Kidney tubule cell (primary cell): ENCODE measurements around the gene ASB16.
A peak's percentile ranks its signal among the peaks of the same experiment; 100 is the strongest.

Experiments used
- DNase-seq: peaks from one replicate; pipeline ENCODE4 v3.0.0-alpha.2; 2018; ENCODE audit warnings: low spot score

ASB16 gene

GRCh38 chr17:44223541-44224071 lies 53.1 kb downstream of the ASB16 start:
- DNase-seq = peak; percentile 88
